Mesenchymal stem cell (in vitro differentiated cells and primary cell): ENCODE measurements around the gene TREML4.
"Not testable (repeated sequence)": the region's sequence is repeated elsewhere in the genome, so short reads cannot be mapped to it uniquely, and the experiment has no call there.

Experiments used
- DNase-seq: peaks from one replicate; pipeline ENCODE4 v3.0.0-alpha.2; 2013
- H2AFZ ChIP-seq: one replicate; pipeline ENCODE4 v1.6.1; 2013; ENCODE audit warnings: low read depth, mild to moderate bottlenecking, control low read depth, inconsistent platforms, low read length, moderate library complexity
- H2AK5ac ChIP-seq: 2 replicates; pipeline ENCODE4 v1.6.1; 2013; ENCODE audit warnings: low read length, moderate library complexity, mild to moderate bottlenecking, inconsistent platforms; ENCODE audit not compliant: severe bottlenecking
- H2BK120ac ChIP-seq: one replicate; pipeline ENCODE4 v1.6.1; 2013; ENCODE audit warnings: low read depth, mild to moderate bottlenecking, inconsistent platforms, low read length, moderate library complexity
- H2BK12ac ChIP-seq, 2 experiments: one replicate each; pipeline ENCODE4 v1.6.1; 2013; ENCODE audit warnings: inconsistent platforms in 2 of 2, low read length in 2 of 2, mild to moderate bottlenecking in 2 of 2, moderate library complexity in 2 of 2, control low read depth in 1 of 2
- H2BK15ac ChIP-seq: one replicate; pipeline ENCODE4 v1.6.1; 2013; ENCODE audit warnings: mild to moderate bottlenecking, low read depth, inconsistent platforms; ENCODE audit not compliant: poor library complexity, severe bottlenecking
- H2BK5ac ChIP-seq: 2 replicates; pipeline ENCODE4 v1.6.1; 2013; ENCODE audit warnings: low read depth, mild to moderate bottlenecking, low read length, control low read depth, inconsistent platforms; ENCODE audit not compliant: poor library complexity, severe bottlenecking
- H3K14ac ChIP-seq, 2 experiments: one replicate each; pipeline ENCODE4 v1.6.1; 2013; ENCODE audit warnings: inconsistent platforms in 2 of 2, low read length in 2 of 2, control low read depth in 1 of 2, mild to moderate bottlenecking in 1 of 2, moderate library complexity in 1 of 2
- H3K18ac ChIP-seq, 2 experiments: one replicate each; pipeline ENCODE4 v1.6.1; 2013; ENCODE audit warnings: inconsistent platforms in 2 of 2, low read length in 2 of 2, control low read depth in 1 of 2, low read depth in 1 of 2, mild to moderate bottlenecking in 1 of 2
- H3K23ac ChIP-seq, 2 experiments: one replicate each; pipeline ENCODE4 v1.6.1; 2013; ENCODE audit warnings: inconsistent platforms in 2 of 2, low read length in 2 of 2, mild to moderate bottlenecking in 2 of 2, moderate library complexity in 2 of 2, control low read depth in 1 of 2
- H3K27ac ChIP-seq: 2 replicates; pipeline ENCODE4 v1.5.1; 2013; ENCODE audit warnings: mild to moderate bottlenecking, moderate library complexity, low read length, control low read depth, inconsistent platforms; ENCODE audit not compliant: poor library complexity, severe bottlenecking
- H3K27me3 ChIP-seq, 2 experiments: 2 replicates each; pipeline versions ENCODE4 v1.6.1 to v1.7.0; 2013; ENCODE audit warnings: low read length in 2 of 2, mild to moderate bottlenecking in 2 of 2, moderate library complexity in 2 of 2, control low read depth in 1 of 2, inconsistent platforms in 1 of 2; ENCODE audit not compliant: control insufficient read depth in 1 of 2, insufficient read depth in 1 of 2
- H3K36me3 ChIP-seq, 2 experiments: 2 replicates each; pipeline versions ENCODE4 v1.6.1 to v1.7.0; 2013; ENCODE audit warnings: low read length in 2 of 2, control low read depth in 1 of 2, inconsistent platforms in 1 of 2, low read depth in 1 of 2, mild to moderate bottlenecking in 1 of 2; ENCODE audit not compliant: insufficient read depth in 2 of 2, control insufficient read depth in 1 of 2
- H3K4ac ChIP-seq, 2 experiments: one replicate each; pipeline ENCODE4 v1.6.1; 2013; ENCODE audit warnings: inconsistent platforms in 2 of 2, low read length in 2 of 2, mild to moderate bottlenecking in 2 of 2, moderate library complexity in 2 of 2, control low read depth in 1 of 2, low read depth in 1 of 2
- H3K4me1 ChIP-seq: 2 replicates; pipeline ENCODE4 v1.6.1; 2013; ENCODE audit warnings: low read depth, low read length, control low read depth; ENCODE audit not compliant: control insufficient read depth, insufficient read depth
- H3K4me2 ChIP-seq: 2 replicates; pipeline ENCODE4 v1.6.1; 2013; ENCODE audit warnings: low read length, mild to moderate bottlenecking, inconsistent platforms; ENCODE audit not compliant: poor library complexity, severe bottlenecking
- H3K4me3 ChIP-seq, 2 experiments: 2 replicates each; pipeline versions ENCODE4 v1.5.1 to v1.7.0; 2013; ENCODE audit warnings: low read length in 2 of 2, mild to moderate bottlenecking in 2 of 2, control low read depth in 1 of 2, low read depth in 1 of 2; ENCODE audit not compliant: insufficient read depth in 1 of 2
- H3K79me1 ChIP-seq: replicated peaks from 2 replicates; pipeline ENCODE4 v1.6.1; 2013; ENCODE audit warnings: mild to moderate bottlenecking, control low read depth, low read length, inconsistent platforms; ENCODE audit not compliant: poor library complexity, severe bottlenecking
- H3K9ac ChIP-seq: 2 replicates; pipeline ENCODE4 v1.7.0; 2013; ENCODE audit warnings: mild to moderate bottlenecking, low read length, moderate library complexity
- H3K9me3 ChIP-seq: 2 replicates; pipeline ENCODE4 v1.7.0; 2013; ENCODE audit warnings: mild to moderate bottlenecking, low read length; ENCODE audit not compliant: control insufficient read depth
- H4K8ac ChIP-seq: one replicate; pipeline ENCODE4 v1.6.1; 2013; ENCODE audit warnings: inconsistent platforms, mild to moderate bottlenecking, low read length, moderate library complexity
- H4K91ac ChIP-seq: one replicate; pipeline ENCODE4 v1.6.1; 2013; ENCODE audit warnings: mild to moderate bottlenecking, low read length, inconsistent platforms
- WGBS: methylation state at CpG from one replicate; pipeline ENCODE4 v1.1.7; 2013; ENCODE audit warnings: mixed read lengths; 5-methylcytosine and 5-hydroxymethylcytosine counted together

Gene TREML4

DNA sequence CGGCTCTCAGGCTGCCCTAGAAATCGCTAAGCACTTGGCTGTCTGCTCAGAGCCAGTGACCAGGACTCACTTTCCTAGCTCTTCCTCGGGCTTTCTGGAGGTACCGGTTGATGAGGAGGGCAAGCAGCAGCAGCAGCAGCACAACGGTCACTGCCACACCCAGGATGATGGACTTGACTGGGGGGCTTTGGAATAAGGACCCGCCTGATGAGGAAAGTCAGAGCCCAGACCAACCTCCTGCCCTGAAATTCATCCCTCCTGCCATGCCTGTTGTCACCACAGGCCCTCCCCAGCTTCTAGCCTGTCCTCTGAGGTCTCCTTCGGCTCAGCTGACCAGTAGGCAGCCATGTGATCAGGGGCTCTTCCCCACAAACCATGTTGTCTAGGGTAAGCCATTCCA, 43.4 kb upstream of the TREML4 start:
- no peak overlapping the region for H2AFZ ChIP-seq
- H2BK5ac ChIP-seq = no peak overlapping the region
- H2BK120ac ChIP-seq = no peak overlapping the region
- no peak overlapping the region for H3K4me2 ChIP-seq
- H2BK15ac ChIP-seq = no peak overlapping the region
- peaks cover 5% of the 10 kb centered on the region for H3K4me1 ChIP-seq
- H2BK12ac ChIP-seq = no peak overlapping the region
- H3K27ac ChIP-seq = no peak overlapping the region
- H3K9me3 ChIP-seq = peaks cover 6% of the 10 kb centered on the region
- no peak overlapping the region for H3K9ac ChIP-seq
- H3K4me3 ChIP-seq = no peak overlapping the region
- H3K79me1 ChIP-seq = no peaks in the 10 kb centered on the region
- no peak overlapping the region for H3K23ac ChIP-seq
- no peak overlapping the region for H4K91ac ChIP-seq
- peaks cover 29 to 49% of the 10 kb centered on the region in 2 experiments for H3K27me3 ChIP-seq
- H4K8ac ChIP-seq = no peak overlapping the region
- no peak overlapping the region for H3K14ac ChIP-seq
- WGBS = 90% methylated on average over 7 of the region's 7 CpGs
- no peaks in the 10 kb centered on the region for H3K36me3 ChIP-seq
- no peak overlapping the region for H3K18ac ChIP-seq
- no peak for DNase-seq
- H2AK5ac ChIP-seq = no peak overlapping the region
- no peak overlapping the region for H3K4ac ChIP-seq

DNA sequence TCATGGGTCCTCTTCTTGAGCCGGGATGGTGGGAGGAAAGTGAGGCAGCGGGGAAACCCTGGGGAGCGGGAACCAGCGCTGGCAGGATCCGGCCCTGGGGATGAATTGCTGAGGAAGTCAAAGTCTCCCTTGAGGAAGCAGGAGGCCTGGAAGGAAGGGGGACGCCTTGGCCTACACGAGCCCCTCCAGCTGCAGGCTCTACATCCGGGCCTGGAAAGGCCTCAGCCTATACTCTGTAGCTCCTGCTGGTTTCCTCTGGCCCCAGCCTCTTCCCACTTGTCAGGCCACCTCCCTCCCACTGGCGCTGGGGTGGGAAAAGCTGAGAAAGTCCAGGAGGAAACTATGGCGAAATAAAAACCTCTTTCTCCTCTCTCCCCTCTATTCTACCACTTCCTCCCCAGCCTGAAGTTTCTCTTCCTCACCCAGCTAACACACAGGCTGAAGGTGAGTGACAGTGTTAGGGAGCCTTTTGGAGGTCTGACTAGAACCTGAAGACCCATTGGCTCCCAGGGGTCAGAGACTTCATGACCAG, 42.1 kb upstream of the TREML4 start:
- no peak overlapping the region for H3K4me2 ChIP-seq
- H3K23ac ChIP-seq = no peak overlapping the region
- DNase-seq = no peak
- no peaks in the 10 kb centered on the region for H3K79me1 ChIP-seq
- H3K9me3 ChIP-seq = peaks cover 12% of the 10 kb centered on the region
- H3K4me1 ChIP-seq = peaks cover 5% of the 10 kb centered on the region
- H4K8ac ChIP-seq = no peak overlapping the region
- H3K9ac ChIP-seq = no peak overlapping the region
- H2AFZ ChIP-seq = no peak overlapping the region
- H3K36me3 ChIP-seq = no peaks in the 10 kb centered on the region
- H2AK5ac ChIP-seq = no peak overlapping the region
- H3K27me3 ChIP-seq = peaks cover 29 to 39% of the 10 kb centered on the region in 2 experiments
- H2BK12ac ChIP-seq = no peak overlapping the region
- no peak overlapping the region for H3K4me3 ChIP-seq
- no peak overlapping the region for H2BK5ac ChIP-seq
- H4K91ac ChIP-seq = no peak overlapping the region
- H2BK15ac ChIP-seq = no peak overlapping the region
- H2BK120ac ChIP-seq = no peak overlapping the region
- H3K18ac ChIP-seq = no peak overlapping the region
- H3K27ac ChIP-seq = no peak overlapping the region
- WGBS = 83% methylated on average over 7 of the region's 10 CpGs
- H3K14ac ChIP-seq = no peak overlapping the region
- H3K4ac ChIP-seq = no peak overlapping the region

- 77% methylated on average over 8 of the region's 8 CpGs for WGBS
- H3K79me1 ChIP-seq = no peaks in the 10 kb centered on the region
- no peak overlapping the region for H2BK5ac ChIP-seq
- DNase-seq = no peak
- no peak overlapping the region for H2AFZ ChIP-seq
- no peak overlapping the region for H4K91ac ChIP-seq
- H3K23ac ChIP-seq = no peak overlapping the region
- H3K4me1 ChIP-seq = no peaks in the 10 kb centered on the region
- H3K4me2 ChIP-seq = no peak overlapping the region
- no peak overlapping the region for H2BK12ac ChIP-seq
- no peak overlapping the region for H2AK5ac ChIP-seq
- no peak overlapping the region for H3K27ac ChIP-seq
- H3K18ac ChIP-seq = no peak overlapping the region
- H3K4ac ChIP-seq = no peak overlapping the region
- H3K27me3 ChIP-seq = peaks cover 31 to 36% of the 10 kb centered on the region in 2 experiments
- no peak overlapping the region for H2BK15ac ChIP-seq
- H3K9ac ChIP-seq = no peak overlapping the region
- H3K9me3 ChIP-seq = peaks cover 12% of the 10 kb centered on the region
- H3K4me3 ChIP-seq = no peak overlapping the region
- H3K36me3 ChIP-seq = no peaks in the 10 kb centered on the region
- H3K14ac ChIP-seq = no peak overlapping the region
- no peak overlapping the region for H4K8ac ChIP-seq
- H2BK120ac ChIP-seq = no peak overlapping the region
These were observed 39.9 kb upstream of the TREML4 start for GRCh38 chr6:41187924-41188886.

- Histone ChIP-seq H3K27me3 (peaks cover 35 to 37% of the 10 kb centered on the region in 2 experiments), H3K9me3 (peaks cover 12% of the 10 kb centered on the region)
- H3K27ac ChIP-seq, H2BK5ac ChIP-seq, H3K14ac ChIP-seq, DNase-seq, H3K4ac ChIP-seq, H2AFZ ChIP-seq, H2BK120ac ChIP-seq, H3K4me1 ChIP-seq, H3K79me1 ChIP-seq, H4K8ac ChIP-seq, H3K18ac ChIP-seq, H2BK15ac ChIP-seq, H4K91ac ChIP-seq, H3K23ac ChIP-seq, H2AK5ac ChIP-seq, H3K4me3 ChIP-seq, H2BK12ac ChIP-seq, H3K36me3 ChIP-seq, H3K9ac ChIP-seq, H3K4me2 ChIP-seq: not testable (repeated sequence)
These were observed 39.1 kb upstream of the TREML4 start for GRCh38 chr6:41189046-41189445.
